GM23338 (cell line): Measurements from ENCODE around the gene ABCA13.

Source experiments
- CTCF ChIP-seq, 2 experiments: fragments of 200-600 bp in 1 of 2; sonication (generic) in 1 of 2; conservative IDR thresholded peaks; 2 replicates each; pipeline versions ENCODE4 v1.5.1 to v1.6.1; 2016 to 2017; ENCODE audit warnings: antibody characterized with exemption in 2 of 2, low read depth in 2 of 2, mild to moderate bottlenecking in 2 of 2, moderate library complexity in 1 of 2
- EZH2 ChIP-seq: fragments of 200-600 bp; sonication (generic); IDR thresholded peaks from one replicate; pipeline ENCODE4 v1.8.0; 2017; ENCODE audit warnings: antibody characterized with exemption, mild to moderate bottlenecking, low read depth; ENCODE audit not compliant: unreplicated experiment
- EZH2phosphoT487 ChIP-seq: fragments of 200-600 bp; sonication (generic); IDR thresholded peaks from one replicate; pipeline ENCODE4 v1.8.1; 2018; ENCODE audit warnings: antibody characterized with exemption; ENCODE audit not compliant: unreplicated experiment
- NANOG ChIP-seq: IDR thresholded peaks from 2 replicates; pipeline ENCODE4 v1.6.1; 2016; ENCODE audit warnings: antibody characterized with exemption, borderline replicate concordance
- REST ChIP-seq: IDR thresholded peaks from one replicate; pipeline ENCODE4 v1.6.1; 2018; ENCODE audit warnings: antibody characterized with exemption; ENCODE audit not compliant: unreplicated experiment

- TF ChIP-seq EZH2 (no peak), CTCF (conservative IDR thresholded peaks at IDR 0.05; ENCODE audit: low read depth in 2 of 2) (no peak), EZH2phosphoT487 (no peak), REST (no peak), NANOG (no peak)
These were observed 22.2 kb upstream of the ABCA13 start for GRCh38 chr7:48149058-48149457.
